Thyroid gland (tissue), 4 donors: ENCODE results near the gene IFI16. TPM values are rescaled to one million over a fixed set of nuclear protein-coding genes. Genes with fewer than 3 reads are reported as not detected.

Experiments
- DNase-seq, 2 donors: peaks; one replicate each; pipeline ENCODE4 v3.0.0-alpha.2; 2019
- H3K27ac ChIP-seq, 3 donors: fragments of 200-600 bp; sonication (generic); 1 replicate in 2 of 3; 2 replicates in 1 of 3; pipeline ENCODE4 v1.5.1; 2016 to 2019; ENCODE audit warnings: mild to moderate bottlenecking in 1 of 3, moderate library complexity in 1 of 3
- H3K27me3 ChIP-seq: fragments of 200-600 bp; sonication (generic); one replicate; pipeline ENCODE4 v1.5.1; 2019
- H3K36me3 ChIP-seq, 2 donors: fragments of 200-600 bp; sonication (generic); one replicate each; pipeline ENCODE4 v1.5.1; 2016 to 2019
- H3K4me1 ChIP-seq, 2 donors: fragments of 200-600 bp; sonication (generic); one replicate each; pipeline ENCODE4 v1.5.1; 2017 to 2019
- H3K4me3 ChIP-seq, 3 donors: fragments of 200-600 bp; sonication (generic); replicated peaks in 1 of 3; 1 replicate in 2 of 3; 2 replicates in 1 of 3; pipeline ENCODE4 v1.5.1; 2016; ENCODE audit warnings: mild to moderate bottlenecking in 1 of 3
- H3K9me3 ChIP-seq: fragments of 200-600 bp; sonication (generic); one replicate; pipeline ENCODE4 v1.5.1; 2017
- CTCF ChIP-seq, 6 experiments: fragments of 200-600 bp in 3 of 6; fragments of 450-650 bp in 3 of 6; sonication (generic) in 3 of 6; IDR thresholded peaks; one replicate each; pipeline ENCODE4 v1.5.1; 2016 to 2019; ENCODE audit warnings: antibody characterized with exemption in 6 of 6, mild to moderate bottlenecking in 2 of 6, inconsistent platforms in 1 of 6, moderate library complexity in 1 of 6
- POLR2A ChIP-seq, 2 donors: fragments of 450-650 bp; IDR thresholded peaks; one replicate each; pipeline ENCODE4 v1.6.1; 2017; ENCODE audit warnings: antibody characterized with exemption in 2 of 2, mild to moderate bottlenecking in 2 of 2, moderate library complexity in 1 of 2
- WGBS, 2 donors: methylation state at CpG; one replicate each; pipeline ENCODE4 v1.1.5; 2017; 5-methylcytosine and 5-hydroxymethylcytosine counted together
- intact Hi-C: fragments of 100-400 bp; cut with DNase I; formaldehyde crosslinking; loops from one replicate; pipeline ENCODE4 v1.15.1; 2023
- total RNA-seq, 4 donors: library from RNA; depleted of rRNA; stranded (reverse); fragments of >200 nt; gene quantifications; one replicate each; pipeline ENCODE4 v1.2.3, GENCODE V29; 2016

Gene IFI16
- total RNA-seq, 4 donors from 2014 or later = 29.8 to 110 (median 49.5) TPM

- Histone ChIP-seq H3K9me3 (no peaks in the 10 kb centered on the region), H3K4me1 (no peaks in the 10 kb centered on the region), H3K27me3 (no peaks in the 10 kb centered on the region), H3K4me3 (no peak overlapping the region), H3K36me3 (no peaks in the 10 kb centered on the region), H3K27ac (no peak overlapping the region)
- WGBS, 2 donors = 95 to 96% methylated on average over 1 of the region's 1 CpG
- TF ChIP-seq POLR2A (IDR thresholded peaks at IDR 0.05) (no peak), CTCF (IDR thresholded peaks at IDR 0.05) (no peak)
- intact Hi-C loops = no loop called here
- no peak for DNase-seq
These were observed 73.3 kb downstream of the IFI16 start for GRCh38 chr1:159083013-159083412.

- no peaks in the 10 kb centered on the region for H3K27me3 ChIP-seq
- intact Hi-C loops = no loop called here
- 83 to 89% methylated on average over 3 of the region's 3 CpGs for WGBS, 2 donors
- H3K36me3 ChIP-seq = no peaks in the 10 kb centered on the region
- H3K27ac ChIP-seq = no peak overlapping the region
- H3K4me1 ChIP-seq = no peaks in the 10 kb centered on the region
- no peaks in the 10 kb centered on the region for H3K9me3 ChIP-seq
- H3K4me3 ChIP-seq = no peak overlapping the region
- no peak for TF ChIP-seq POLR2A (IDR thresholded peaks at IDR 0.05)
- no peak for TF ChIP-seq CTCF (IDR thresholded peaks at IDR 0.05)
- no peak for DNase-seq
These were observed 74.4 kb downstream of the IFI16 start for GRCh38 chr1:159084152-159084551.

- no peaks in the 10 kb centered on the region for H3K27me3 ChIP-seq
- 85 to 87% methylated on average over 3 of the region's 3 CpGs for WGBS, 2 donors
- H3K36me3 ChIP-seq = no peaks in the 10 kb centered on the region
- H3K27ac ChIP-seq = no peak overlapping the region
- intact Hi-C loops = no loop called here
- no peak for TF ChIP-seq POLR2A (IDR thresholded peaks at IDR 0.05)
- TF ChIP-seq CTCF (IDR thresholded peaks at IDR 0.05) = no peak
- no peak overlapping the region for H3K4me3 ChIP-seq
- H3K4me1 ChIP-seq = no peaks in the 10 kb centered on the region
- no peaks in the 10 kb centered on the region for H3K9me3 ChIP-seq
- DNase-seq = no peak
These were observed 75.2 kb downstream of the IFI16 start for GRCh38 chr1:159084867-159085266.

- TF ChIP-seq CTCF (IDR thresholded peaks at IDR 0.05) = no peak
- TF ChIP-seq POLR2A (IDR thresholded peaks at IDR 0.05) = no peak
- Histone ChIP-seq H3K36me3 (no peaks in the 10 kb centered on the region), H3K27ac (no peak overlapping the region), H3K27me3 (no peaks in the 10 kb centered on the region), H3K9me3 (no peaks in the 10 kb centered on the region), H3K4me3 (no peak overlapping the region), H3K4me1 (no peaks in the 10 kb centered on the region)
- intact Hi-C loops = no loop called here
- 49 to 75% methylated on average over 2 of the region's 2 CpGs for WGBS, 2 donors
- no peak for DNase-seq
These were observed 78.3 kb downstream of the IFI16 start for GRCh38 chr1:159088050-159088449.

GRCh38 chr1:159088546-159089183 lies 79.0 kb downstream of the IFI16 start:
- H3K27ac ChIP-seq = no peak overlapping the region
- DNase-seq = no peak

More at GRCh38 chr1:159088546-159089183, 79.0 kb downstream of the IFI16 start:
- Histone ChIP-seq H3K36me3 (no peaks in the 10 kb centered on the region), H3K4me1 (no peaks in the 10 kb centered on the region), H3K9me3 (no peaks in the 10 kb centered on the region), H3K27me3 (no peaks in the 10 kb centered on the region), H3K4me3 (no peak overlapping the region)
- intact Hi-C loops = no loop called here
- TF ChIP-seq POLR2A (IDR thresholded peaks at IDR 0.05) = no peak
- TF ChIP-seq CTCF (IDR thresholded peaks at IDR 0.05) = no peak
- 75 to 78% methylated on average over 6 of the region's 6 CpGs for WGBS, 2 donors
